C4-2B (cell line): Measurements from ENCODE around the gene ETHE1.

Source experiments
- H3K27ac ChIP-seq: fragments of 450-650 bp; 2 replicates; pipeline ENCODE4 v1.5.1; 2017
- CTCF ChIP-seq: fragments of 450-650 bp; conservative IDR thresholded peaks from 2 replicates; pipeline ENCODE4 v1.5.1; 2017; ENCODE audit warnings: mild to moderate bottlenecking
- ZFX ChIP-seq: fragments of 450-650 bp; IDR thresholded peaks from 2 replicates; pipeline ENCODE4 v1.6.1; 2017

The ETHE1 gene

GRCh38 chr19:43481701-43482100 is 45.3 kb downstream of the ETHE1 start:
- TF ChIP-seq ZFX (no peak), CTCF (no peak)
- H3K27ac ChIP-seq, result no peak overlapping the region

DNA sequence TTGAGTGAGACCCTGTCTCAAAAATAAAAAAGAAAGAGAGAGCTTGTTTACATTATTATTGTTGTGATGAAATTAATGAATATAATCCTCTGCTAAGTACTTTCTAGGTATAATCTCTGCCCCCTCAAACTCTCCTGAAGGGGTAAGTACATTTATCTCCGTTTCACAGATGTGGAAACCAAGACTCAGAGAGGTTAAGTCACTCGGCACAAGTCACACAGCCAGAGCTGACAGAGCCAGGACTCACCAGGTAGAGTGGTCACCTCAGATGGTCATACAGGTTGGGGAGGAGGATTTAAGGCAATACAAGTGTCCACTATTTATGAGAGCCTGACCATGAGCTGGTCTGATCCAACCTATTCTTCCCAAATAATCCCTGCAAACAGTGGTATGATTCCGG is 46.4 kb downstream of the ETHE1 start:
- H3K27ac ChIP-seq, result no peak overlapping the region
- TF ChIP-seq ZFX (no peak), CTCF (no peak)

DNA sequence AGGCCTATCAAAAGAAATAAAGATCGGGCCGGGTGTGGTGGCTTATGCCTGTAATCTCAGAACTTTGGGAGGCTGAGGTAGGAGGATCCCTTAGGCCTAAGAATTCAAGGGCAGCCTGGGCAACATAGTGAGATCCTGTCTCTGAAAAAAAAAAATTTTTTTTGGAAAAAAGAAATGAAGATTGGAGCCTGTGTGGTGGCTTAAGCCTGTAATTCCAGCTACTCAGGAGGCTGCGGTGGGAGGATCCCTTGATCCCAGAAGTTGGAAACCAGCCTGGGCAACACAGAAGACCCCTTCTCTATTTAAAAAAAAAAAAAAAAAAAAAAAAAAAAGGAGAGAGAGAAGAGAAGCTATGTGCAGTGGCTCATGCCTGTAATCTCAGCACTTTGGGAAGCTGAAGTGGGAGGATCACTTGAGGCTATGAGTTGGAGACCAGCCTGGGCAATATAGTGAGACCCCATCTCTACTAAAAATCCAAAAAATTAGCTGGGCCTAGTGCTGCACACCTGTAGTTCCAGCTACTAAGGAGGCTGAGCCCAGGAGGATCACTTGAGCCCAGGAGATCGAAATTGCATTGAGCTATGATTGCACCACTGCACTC is 46.9 kb downstream of the ETHE1 start:
- no peak overlapping the region for H3K27ac ChIP-seq
- TF ChIP-seq ZFX (no peak), CTCF (no peak)

- H3K27ac ChIP-seq, result no peak overlapping the region
- no peak for TF ChIP-seq CTCF
- TF ChIP-seq ZFX, result no peak
Measured at GRCh38 chr19:43479226-43479625, 47.8 kb downstream of the ETHE1 start.

- H3K27ac ChIP-seq, result no peak overlapping the region
- TF ChIP-seq CTCF (no peak), ZFX (no peak)
Measured at GRCh38 chr19:43478323-43478722, 48.7 kb downstream of the ETHE1 start.

DNA sequence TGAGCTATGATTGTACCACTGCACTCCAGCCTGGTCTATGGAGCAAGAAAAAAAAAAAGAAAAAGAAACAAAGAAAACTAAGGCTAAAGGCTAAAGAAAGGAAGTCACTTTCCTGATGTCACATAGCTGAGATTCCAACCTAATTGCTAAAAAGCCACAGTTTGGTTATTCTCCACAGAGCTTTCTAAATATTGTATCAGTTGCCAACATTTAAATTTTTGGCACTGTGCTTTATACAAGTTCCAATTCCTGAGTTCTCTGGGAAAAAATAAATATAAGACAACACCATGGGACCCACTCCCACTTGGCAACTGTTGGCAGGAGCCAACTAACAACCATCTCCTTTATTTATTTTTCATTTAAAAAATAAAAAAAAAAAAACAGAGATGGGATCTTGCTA is 50.4 kb downstream of the ETHE1 start:
- TF ChIP-seq CTCF (no peak), ZFX (no peak)
- no peak overlapping the region for H3K27ac ChIP-seq

DNA sequence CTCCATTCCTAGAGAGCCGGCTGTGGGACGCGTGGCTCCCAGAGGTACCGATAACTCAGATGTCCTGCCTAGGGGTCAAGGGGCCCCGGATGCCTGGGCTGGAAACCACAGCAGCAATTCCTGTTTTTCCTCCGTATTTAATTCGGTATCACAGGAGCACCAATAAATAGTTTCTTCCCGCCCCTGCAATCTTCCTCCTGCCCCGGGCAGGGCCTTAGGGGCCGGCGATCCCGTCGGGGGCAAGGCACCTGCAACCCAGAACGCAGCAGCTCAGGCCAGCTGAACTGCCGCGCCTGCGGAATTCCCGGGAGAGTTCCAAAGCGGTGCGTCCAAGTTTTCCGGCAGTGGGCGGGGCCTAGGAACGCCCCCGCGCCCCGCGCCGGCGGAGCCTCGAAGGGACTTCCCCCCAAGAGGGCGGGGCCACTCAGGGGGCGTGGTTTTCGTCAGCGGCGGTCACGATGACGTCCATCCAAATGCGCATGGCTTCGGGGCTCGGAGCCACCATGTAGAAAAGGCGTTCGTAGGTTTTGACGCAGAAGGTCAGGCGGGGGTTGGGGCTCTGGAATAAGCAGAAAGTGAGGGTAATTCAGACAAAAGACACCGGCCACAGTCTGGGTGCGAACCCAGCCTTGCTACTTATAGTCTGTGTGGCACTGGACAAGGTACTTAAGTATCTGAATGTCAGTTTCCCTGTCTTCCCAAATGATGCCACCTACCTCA is 51.9 kb downstream of the ETHE1 start:
- no peak for TF ChIP-seq ZFX
- no peak for TF ChIP-seq CTCF
- no peak overlapping the region for H3K27ac ChIP-seq
